GM12892 (cell line): Measurements from ENCODE around the gene ZNF536.

ENCODE experiments used
- POLR2A ChIP-seq: IDR thresholded peaks from 2 replicates; pipeline ENCODE4 v1.6.1; 2011; ENCODE audit warnings: low read depth, low read length, control low read depth
- POLR2AphosphoS5 ChIP-seq: IDR thresholded peaks from 2 replicates; pipeline ENCODE4 v1.6.1; 2011; ENCODE audit warnings: low read depth, low read length, control low read depth

GRCh38 chr19:30558793-30559192 lies 186.6 kb downstream of the ZNF536 start:
- TF ChIP-seq POLR2A: no peak
- TF ChIP-seq POLR2AphosphoS5: no peak
